GM12878 (cell line): Measurements from ENCODE around the gene DRAXIN. TPM values are rescaled to one million over a fixed set of nuclear protein-coding genes. Genes with fewer than 3 reads are reported as not detected.
A peak's percentile ranks its signal among the peaks of the same experiment; 100 is the strongest.

Experiments used
- ATAC-seq: fragments of 200-7000 bp; cut with Tn5 transposase; 3 replicates; pipeline ENCODE4 v1.9.1; 2020; ENCODE audit warnings: mild to moderate bottlenecking, moderate library complexity
- BruUV-seq: library from RNA; stranded (reverse); fragments of 400-500 nt; replicated peaks from 2 replicates; lab custom pipeline; 2021; lab: Mats Ljungman, UMichigan
- CTCF ChIA-PET: fragments of 300-600 bp; sonication (Branson Sonifier 250); formaldehyde crosslinking; extraction: SDS; loops from one replicate; lab custom pipeline; 2021; ENCODE audit warnings: inconsistent platforms; lab: Yijun Ruan, JAX
- POLR2A ChIA-PET: fragments of 350-600 bp; formaldehyde crosslinking; extraction: SDS; loops from one replicate; lab custom pipeline; 2021; ENCODE audit warnings: inconsistent platforms; lab: Charles Lee
- RAD21 ChIA-PET: fragments of 300-600 bp; sonication (Branson Sonifier 250); formaldehyde crosslinking; loops from one replicate; lab custom pipeline; 2023; ENCODE audit warnings: antibody characterized with exemption; ENCODE audit not compliant: unreplicated experiment; lab: Charles Lee
- SMC1A ChIA-PET: fragments of 300-600 bp; sonication (Branson Sonifier 250); formaldehyde crosslinking; loops from one replicate; lab custom pipeline; 2023; ENCODE audit not compliant: unreplicated experiment, uncharacterized antibody; lab: Charles Lee
- DNase-seq: peaks from one replicate; pipeline ENCODE4 v3.0.0-alpha.2; 2011; ENCODE audit warnings: low read depth, low spot score
- FAIRE-seq: peaks from 3 replicates; lab custom pipeline; 2011; peaks lifted over from hg19 to GRCh38; lab: Jason Lieb, UNC
- H2AFZ ChIP-seq: 2 replicates; pipeline ENCODE4 v1.6.0; 2011; ENCODE audit warnings: low read depth, low read length, control low read depth; ENCODE audit not compliant: control insufficient read depth
- H3K27ac ChIP-seq: 2 replicates; pipeline ENCODE4 v1.5.1; 2011; ENCODE audit warnings: control low read depth; ENCODE audit not compliant: control insufficient read depth, insufficient read depth
- H3K27me3 ChIP-seq, 2 experiments: replicated peaks in 1 of 2; 2 replicates each; pipeline versions ENCODE4 v1.6.0 to v1.6.1; 2011; ENCODE audit warnings: low read length in 1 of 2; ENCODE audit not compliant: control insufficient read depth in 2 of 2, insufficient read depth in 2 of 2
- H3K36me3 ChIP-seq, 2 experiments: 2 replicates each; pipeline ENCODE4 v1.5.1; 2011; ENCODE audit warnings: low read length in 1 of 2; ENCODE audit not compliant: control insufficient read depth in 2 of 2, insufficient read depth in 2 of 2
- H3K4me1 ChIP-seq: 2 replicates; pipeline ENCODE4 v1.6.1; 2011; ENCODE audit warnings: mild to moderate bottlenecking, low read length, moderate library complexity, mixed read lengths; ENCODE audit not compliant: control insufficient read depth, insufficient read depth
- H3K4me2 ChIP-seq: 2 replicates; pipeline ENCODE4 v1.6.0; 2011; ENCODE audit warnings: control low read depth; ENCODE audit not compliant: control insufficient read depth, insufficient read depth
- H3K4me3 ChIP-seq: fragments of 200-600 bp; sonication (generic); 2 replicates; pipeline ENCODE4 v1.5.1; 2016
- H3K79me2 ChIP-seq: 2 replicates; pipeline ENCODE4 v1.6.0; 2011; ENCODE audit warnings: low read length; ENCODE audit not compliant: control insufficient read depth, insufficient read depth
- H3K9ac ChIP-seq: 2 replicates; pipeline ENCODE4 v1.8.0; 2011; ENCODE audit warnings: low read length, control low read depth, mixed read lengths; ENCODE audit not compliant: control insufficient read depth, insufficient read depth
- H3K9me3 ChIP-seq: replicated peaks from 3 replicates; pipeline ENCODE4 v1.5.1; 2011; ENCODE audit warnings: mild to moderate bottlenecking, low read length; ENCODE audit not compliant: control insufficient read depth, insufficient read depth
- H4K20me1 ChIP-seq: 2 replicates; pipeline ENCODE4 v1.6.0; 2011; ENCODE audit not compliant: control insufficient read depth, insufficient read depth
- BCL11A ChIP-seq: IDR thresholded peaks from 2 replicates; pipeline ENCODE4 v1.6.1; 2011; ENCODE audit warnings: low read depth, low read length
- BHLHE40 ChIP-seq, 2 experiments: fragments of 450-650 bp in 1 of 2; IDR thresholded peaks; 2 replicates each; pipeline ENCODE4 v1.6.1; 2011 to 2017; ENCODE audit warnings: low read depth in 2 of 2, borderline replicate concordance in 1 of 2, improper control_type of control experiment in 1 of 2, low read length in 1 of 2, mild to moderate bottlenecking in 1 of 2
- CBX5 ChIP-seq: sonication (generic); IDR thresholded peaks from 2 replicates; pipeline ENCODE4 v1.6.1; 2016; ENCODE audit warnings: low read depth, moderate library complexity, mild to moderate bottlenecking, inconsistent platforms
- CREM ChIP-seq: IDR thresholded peaks from 2 replicates; pipeline ENCODE4 v1.6.1; 2014; ENCODE audit warnings: antibody characterized with exemption, low read depth
- ESRRA ChIP-seq: IDR thresholded peaks from 2 replicates; pipeline ENCODE4 v1.6.1; 2012; ENCODE audit warnings: mild to moderate bottlenecking, low read length, improper control_type of control experiment
- IKZF2 ChIP-seq, 2 experiments: fragments of 450-650 bp; IDR thresholded peaks; 2 replicates each; pipeline ENCODE4 v1.6.1; 2017; ENCODE audit warnings: mild to moderate bottlenecking in 2 of 2, moderate library complexity in 2 of 2
- NFYA ChIP-seq: IDR thresholded peaks from 2 replicates; pipeline ENCODE4 v1.6.1; 2011; ENCODE audit warnings: low read depth, mild to moderate bottlenecking, low read length, improper control_type of control experiment, borderline replicate concordance
- POU2F2 ChIP-seq: IDR thresholded peaks from 3 replicates; pipeline ENCODE4 v1.6.1; 2011; ENCODE audit warnings: low read depth, mild to moderate bottlenecking, low read length, borderline replicate concordance
- SREBF2 ChIP-seq: IDR thresholded peaks from 2 replicates; pipeline ENCODE4 v1.6.1; 2012; ENCODE audit warnings: mild to moderate bottlenecking, low read length
- WRNIP1 ChIP-seq: IDR thresholded peaks from 2 replicates; pipeline ENCODE4 v1.6.1; 2011; ENCODE audit warnings: low read depth, low read length, improper control_type of control experiment, borderline replicate concordance
- ZBTB4 ChIP-seq: fragments of 450-650 bp; formaldehyde crosslinking; IDR thresholded peaks from 2 replicates; pipeline ENCODE4 v1.4.0; 2022; ENCODE audit warnings: mild to moderate bottlenecking, moderate library complexity
- ZNF274 ChIP-seq: IDR thresholded peaks from one replicate; pipeline ENCODE4 v1.8.0; 2011; ENCODE audit not compliant: insufficient read length, insufficient read depth
- WGBS: methylation state at CpG from one replicate; pipeline ENCODE4 v1.1.6; 2016; ENCODE audit warnings: low lambda C conversion rate; ENCODE audit not compliant: insufficient replicate concordance, insufficient coverage; ENCODE audit errors: missing lambda C conversion rate; 5-methylcytosine and 5-hydroxymethylcytosine counted together
- in situ Hi-C: fragments of 300-500 bp; cut with MboI; formaldehyde crosslinking; loops from 9 replicates; pipeline ENCODE4 v1.14.3; 2018; ENCODE audit warnings: mixed read lengths
- intact Hi-C: fragments of 100-400 bp; cut with micrococcal nuclease; formaldehyde crosslinking; loops from one replicate; pipeline ENCODE4 v1.14.2; 2022; ENCODE audit not compliant: unreplicated experiment
- polyA plus RNA-seq, 11 experiments: library from polyadenylated mRNA; depleted of rRNA in 4 of 11; unstranded in 6 of 11; stranded (reverse) in 5 of 11; fragments of >200 nt; fragmentation: Nextera tagmentation in 4 of 11; fragmentation: Illumina TruSeq in 1 of 11; extraction: Ambion mirVana in 4 of 11; extraction: Trizol in 1 of 11; gene quantifications; 1 replicate in 1 of 11; 2 replicates in 10 of 11; pipeline versions ENCODE4 v1.2.1 to v1.2.3, GENCODE V29; 2011 to 2016; ENCODE audit warnings: inconsistent platforms in 2 of 11, missing spikeins in 2 of 11, low read depth in 1 of 11
- total RNA-seq, 4 experiments: library from RNA; depleted of rRNA in 3 of 4; stranded (reverse); fragments of >200 nt in 3 of 4; fragmentation: Illumina TruSeq in 1 of 4; extraction: Trizol in 1 of 4; gene quantifications; 2 replicates each; pipeline versions ENCODE4 v1.2.1 to v1.2.3, GENCODE V29; 2013 to 2021
- TF ChIP-seq, protein P1 (sequence below): fragments of 150-350 bp; IDR thresholded peaks from 2 replicates; pipeline ENCODE4 v1.6.1; 2016; ENCODE audit warnings: low read depth, low read length

The DRAXIN gene
- total and polyA plus RNA-seq, 10 of the 15 experiments (the other 5 are each of a cell fraction or from before 2014, with no cell fraction given), result 0.01 to 0.05 (median 0.03) TPM; not detected in 3

DNA sequence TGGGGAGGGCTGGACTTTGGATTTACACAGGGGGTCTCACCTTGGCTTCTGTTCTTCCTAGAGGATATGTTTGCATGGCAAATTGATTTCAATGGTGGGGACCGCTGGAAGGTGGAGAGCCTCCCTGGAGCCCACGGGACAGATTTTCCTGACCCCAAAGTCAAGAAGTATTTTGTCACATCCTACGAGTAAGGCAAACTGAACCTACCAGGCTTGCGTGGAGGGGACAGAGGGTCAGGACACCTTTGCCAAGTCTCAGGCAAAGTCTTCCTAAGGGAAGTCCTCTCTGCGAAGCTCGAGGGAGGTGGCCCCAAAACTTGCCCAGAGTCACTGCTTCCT, 20.3 kb upstream of the DRAXIN start:
- FAIRE-seq (no peak), ATAC-seq (no peak), DNase-seq (no peak)
- H3K36me3 ChIP-seq, result peaks cover 2 to 15% of the 10 kb centered on the region in 2 experiments
- intact Hi-C loops (no loop called here), in situ Hi-C loops (no loop called here)
- H3K27ac ChIP-seq, result peak overlapping the region; percentile 80; the same call in 1 of the 2 replicates
- BruUV-seq, result no TSS peak
- no peaks in the 10 kb centered on the region; the same call in 1 of the 2 replicates for H3K79me2 ChIP-seq
- peaks cover 10% of the 10 kb centered on the region for H3K4me1 ChIP-seq
- H3K4me3 ChIP-seq, result no peak overlapping the region
- 75% methylated on average over 6 of the region's 6 CpGs for WGBS
- H4K20me1 ChIP-seq, result no peaks in the 10 kb centered on the region
- H3K4me2 ChIP-seq, result no peak overlapping the region
- CTCF ChIA-PET, result no interaction called here
- RAD21 ChIA-PET, result no interaction called here
- H3K9me3 ChIP-seq, result no peaks in the 10 kb centered on the region
- H3K9ac ChIP-seq, result no peak overlapping the region
- SMC1A ChIA-PET, result no interaction called here
- H3K27me3 ChIP-seq, result no peaks in the 10 kb centered on the region
- no peak overlapping the region for H2AFZ ChIP-seq
- TF ChIP-seq CBX5, result no peak
- TF ChIP-seq BHLHE40 (IDR thresholded peaks at IDR 0.05; ENCODE audit: borderline replicate concordance in 1 of 2, low read depth in 2 of 2, low read length in 1 of 2), result no peak
- no peak for TF ChIP-seq POU2F2
- TF ChIP-seq ZNF274, result no peak
- TF ChIP-seq BCL11A, result no peak
- TF ChIP-seq, protein P1, sequence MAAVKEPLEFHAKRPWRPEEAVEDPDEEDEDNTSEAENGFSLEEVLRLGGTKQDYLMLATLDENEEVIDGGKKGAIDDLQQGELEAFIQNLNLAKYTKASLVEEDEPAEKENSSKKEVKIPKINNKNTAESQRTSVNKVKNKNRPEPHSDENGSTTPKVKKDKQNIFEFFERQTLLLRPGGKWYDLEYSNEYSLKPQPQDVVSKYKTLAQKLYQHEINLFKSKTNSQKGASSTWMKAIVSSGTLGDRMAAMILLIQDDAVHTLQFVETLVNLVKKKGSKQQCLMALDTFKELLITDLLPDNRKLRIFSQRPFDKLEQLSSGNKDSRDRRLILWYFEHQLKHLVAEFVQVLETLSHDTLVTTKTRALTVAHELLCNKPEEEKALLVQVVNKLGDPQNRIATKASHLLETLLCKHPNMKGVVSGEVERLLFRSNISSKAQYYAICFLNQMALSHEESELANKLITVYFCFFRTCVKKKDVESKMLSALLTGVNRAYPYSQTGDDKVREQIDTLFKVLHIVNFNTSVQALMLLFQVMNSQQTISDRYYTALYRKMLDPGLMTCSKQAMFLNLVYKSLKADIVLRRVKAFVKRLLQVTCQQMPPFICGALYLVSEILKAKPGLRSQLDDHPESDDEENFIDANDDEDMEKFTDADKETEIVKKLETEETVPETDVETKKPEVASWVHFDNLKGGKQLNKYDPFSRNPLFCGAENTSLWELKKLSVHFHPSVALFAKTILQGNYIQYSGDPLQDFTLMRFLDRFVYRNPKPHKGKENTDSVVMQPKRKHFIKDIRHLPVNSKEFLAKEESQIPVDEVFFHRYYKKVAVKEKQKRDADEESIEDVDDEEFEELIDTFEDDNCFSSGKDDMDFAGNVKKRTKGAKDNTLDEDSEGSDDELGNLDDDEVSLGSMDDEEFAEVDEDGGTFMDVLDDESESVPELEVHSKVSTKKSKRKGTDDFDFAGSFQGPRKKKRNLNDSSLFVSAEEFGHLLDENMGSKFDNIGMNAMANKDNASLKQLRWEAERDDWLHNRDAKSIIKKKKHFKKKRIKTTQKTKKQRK, result no peak
- no peak for TF ChIP-seq SREBF2
- TF ChIP-seq NFYA, result no peak
- TF ChIP-seq CREM, result no peak
- TF ChIP-seq ZBTB4 (CRISPR knock-in tag), result no peak
- TF ChIP-seq ESRRA, result no peak
- no peak for TF ChIP-seq WRNIP1
- no peak for TF ChIP-seq IKZF2 (IDR thresholded peaks at IDR 0.05)
- POLR2A ChIA-PET, result no interaction called here
